Adipocyte (in vitro differentiated cells): ENCODE measurements around the gene EML4.
"Not testable (repeated sequence)": the region's sequence is repeated elsewhere in the genome, so short reads cannot be mapped to it uniquely, and the experiment has no call there.

Source experiments
- DNase-seq: peaks from one replicate; pipeline ENCODE4 v3.0.0-alpha.2; 2015; ENCODE audit warnings: low read depth
- H3K27me3 ChIP-seq: replicated peaks from 2 replicates; pipeline ENCODE4 v1.7.0; 2013; ENCODE audit warnings: mild to moderate bottlenecking, low read length, moderate library complexity; ENCODE audit not compliant: control insufficient read depth, insufficient read depth
- H3K36me3 ChIP-seq: 2 replicates; pipeline ENCODE4 v1.7.0; 2013; ENCODE audit warnings: low read length, mild to moderate bottlenecking, moderate library complexity; ENCODE audit not compliant: control insufficient read depth, insufficient read depth, severe bottlenecking
- H3K4me1 ChIP-seq: 2 replicates; pipeline ENCODE4 v1.7.0; 2013; ENCODE audit warnings: mild to moderate bottlenecking, low read length, moderate library complexity; ENCODE audit not compliant: control insufficient read depth, insufficient read depth
- H3K4me3 ChIP-seq: 2 replicates; pipeline ENCODE4 v1.7.0; 2013; ENCODE audit warnings: mild to moderate bottlenecking, low read length, moderate library complexity
- H3K9ac ChIP-seq: 2 replicates; pipeline ENCODE4 v1.7.0; 2013; ENCODE audit warnings: mild to moderate bottlenecking, low read length, moderate library complexity
- H3K9me3 ChIP-seq: 2 replicates; pipeline ENCODE4 v1.7.0; 2013; ENCODE audit warnings: mild to moderate bottlenecking, low read length, moderate library complexity; ENCODE audit not compliant: control insufficient read depth

The EML4 gene

DNA sequence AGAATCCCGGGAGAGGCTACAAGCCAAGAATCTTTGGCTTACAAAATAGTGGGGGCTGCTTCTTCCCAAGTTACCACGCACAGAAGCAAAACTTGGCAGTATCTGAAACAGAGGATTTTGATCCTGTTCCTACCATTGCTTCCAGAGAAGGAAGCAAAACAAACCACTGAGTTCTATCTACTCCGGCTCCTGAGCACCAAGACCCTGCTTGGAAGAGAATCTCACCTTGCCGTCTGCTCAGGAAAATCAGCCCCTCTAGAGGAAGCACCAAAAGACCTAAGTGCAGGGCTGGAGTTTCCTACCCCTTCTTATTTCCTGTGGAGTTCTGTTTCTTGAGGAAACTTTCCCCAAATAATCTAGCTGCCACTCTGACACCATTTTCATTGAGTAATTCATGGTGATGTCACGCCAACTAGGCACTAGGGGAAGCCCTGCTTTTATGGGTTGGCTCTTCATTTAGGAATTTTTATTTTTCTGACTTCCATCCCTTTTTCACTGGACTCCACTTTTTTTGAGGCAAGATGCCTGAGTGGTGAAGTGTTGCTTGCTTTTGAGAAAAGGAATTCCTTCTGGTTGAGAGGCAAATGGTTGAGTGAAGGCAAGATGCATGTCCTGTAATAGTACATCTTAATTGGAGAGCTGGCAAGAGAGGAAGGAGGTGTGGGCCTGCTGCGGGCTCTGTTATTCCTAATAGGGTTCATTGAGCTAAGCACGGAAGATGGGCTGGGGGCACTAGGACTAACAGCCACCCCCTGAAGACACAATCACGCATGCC is 36.8 kb upstream of the EML4 start:
- H3K27me3 ChIP-seq = no peaks in the 10 kb centered on the region
- no peaks in the 10 kb centered on the region for H3K36me3 ChIP-seq
- peak overlapping the region; percentile 70 for H3K4me3 ChIP-seq
- peak overlapping the region; percentile 78 for H3K9ac ChIP-seq
- peaks cover 33% of the 10 kb centered on the region for H3K4me1 ChIP-seq
- no peaks in the 10 kb centered on the region for H3K9me3 ChIP-seq
- DNase-seq = peak; percentile 91

- no peaks in the 10 kb centered on the region for H3K36me3 ChIP-seq
- DNase-seq = peak; percentile 97
- H3K27me3 ChIP-seq = no peaks in the 10 kb centered on the region
- H3K4me1 ChIP-seq = peaks cover 34% of the 10 kb centered on the region
- H3K4me3 ChIP-seq = peak overlapping the region; percentile 70
- H3K9me3 ChIP-seq = no peaks in the 10 kb centered on the region
- H3K9ac ChIP-seq = peak overlapping the region; percentile 78
These were observed 36.0 kb upstream of the EML4 start for GRCh38 chr2:42132966-42133641.

DNA sequence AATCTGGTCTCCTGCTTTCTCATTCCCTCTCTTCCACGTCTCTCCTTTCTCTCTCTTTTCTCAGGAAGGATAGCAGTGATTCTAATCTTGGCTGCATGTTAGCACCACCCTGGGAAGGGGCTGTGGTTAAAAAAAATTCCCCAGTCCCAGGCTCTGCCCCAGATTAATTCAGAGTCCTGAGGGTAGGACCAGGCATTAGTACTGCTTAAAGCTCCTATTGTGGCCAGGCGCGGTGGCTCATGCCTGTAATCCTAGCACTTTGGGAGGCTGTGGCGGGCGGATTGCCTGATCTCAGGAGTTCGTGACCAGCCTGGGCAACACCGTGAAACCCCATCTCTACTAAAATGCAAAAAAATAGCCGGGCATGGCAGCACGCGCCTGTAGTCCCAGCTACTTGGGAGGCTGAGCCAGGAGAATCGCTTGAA is 35.4 kb upstream of the EML4 start:
- Histone ChIP-seq H3K4me1 (peaks cover 39% of the 10 kb centered on the region), H3K36me3 (no peaks in the 10 kb centered on the region), H3K27me3 (no peaks in the 10 kb centered on the region), H3K9ac (no peak overlapping the region), H3K9me3 (no peaks in the 10 kb centered on the region), H3K4me3 (no peak overlapping the region)
- DNase-seq = no peak

GRCh38 chr2:42134401-42134932 is 34.7 kb upstream of the EML4 start:
- not testable (repeated sequence) for H3K9me3 ChIP-seq

DNA sequence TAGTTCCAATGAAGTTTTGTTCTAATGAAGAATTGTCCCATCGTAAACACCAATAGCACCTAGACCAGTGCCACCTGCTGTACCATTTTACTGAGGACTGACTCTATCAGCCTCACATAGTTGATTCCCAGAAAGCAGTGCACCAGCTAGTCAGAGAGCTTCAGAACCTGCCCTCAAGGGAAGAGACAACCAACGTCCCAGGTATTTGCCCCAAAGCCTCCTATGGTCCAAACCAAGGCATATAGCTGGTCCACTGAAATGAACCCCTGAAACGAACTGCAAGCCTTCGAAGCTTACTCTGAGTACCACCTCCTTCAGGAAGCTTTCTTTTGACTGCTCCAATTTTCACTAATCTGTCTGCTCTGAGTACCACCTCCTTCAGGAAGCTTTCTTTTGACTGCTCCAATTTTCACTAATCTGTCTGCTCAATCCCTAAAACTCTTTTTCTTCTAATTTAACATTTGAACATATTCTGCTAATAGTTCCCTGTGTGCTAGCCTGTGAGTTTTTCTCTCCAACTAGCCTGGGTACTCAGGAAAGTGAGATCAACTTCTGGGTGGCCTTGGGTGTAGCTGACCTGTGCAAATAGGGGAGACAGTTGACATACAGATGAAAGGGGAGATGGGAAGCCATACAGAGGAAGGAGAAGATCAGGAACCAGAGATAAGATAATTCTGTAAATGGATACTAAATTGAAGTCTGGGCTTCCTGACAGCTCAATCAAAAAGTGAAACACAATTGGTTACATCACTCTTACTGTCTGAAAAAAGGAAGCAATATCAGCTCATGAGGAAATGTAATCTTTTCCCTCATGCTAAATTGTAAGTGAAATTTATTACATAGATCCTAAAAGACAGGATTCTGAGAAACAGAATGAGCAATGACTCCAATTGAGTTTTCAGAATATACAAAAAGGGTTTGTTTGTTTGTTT is 33.5 kb upstream of the EML4 start:
- Histone ChIP-seq H3K27me3 (no peaks in the 10 kb centered on the region), H3K9ac (no peak overlapping the region), H3K4me3 (no peak overlapping the region), H3K36me3 (no peaks in the 10 kb centered on the region), H3K4me1 (peaks cover 43% of the 10 kb centered on the region), H3K9me3 (no peaks in the 10 kb centered on the region)
- DNase-seq = no peak

More at GRCh38 chr2:42134401-42134932, 34.7 kb upstream of the EML4 start:
- not testable (repeated sequence) for DNase-seq, H3K9ac ChIP-seq, H3K4me3 ChIP-seq, H3K36me3 ChIP-seq, H3K27me3 ChIP-seq
- H3K4me1 ChIP-seq = peaks cover 41% of the 10 kb centered on the region

DNA sequence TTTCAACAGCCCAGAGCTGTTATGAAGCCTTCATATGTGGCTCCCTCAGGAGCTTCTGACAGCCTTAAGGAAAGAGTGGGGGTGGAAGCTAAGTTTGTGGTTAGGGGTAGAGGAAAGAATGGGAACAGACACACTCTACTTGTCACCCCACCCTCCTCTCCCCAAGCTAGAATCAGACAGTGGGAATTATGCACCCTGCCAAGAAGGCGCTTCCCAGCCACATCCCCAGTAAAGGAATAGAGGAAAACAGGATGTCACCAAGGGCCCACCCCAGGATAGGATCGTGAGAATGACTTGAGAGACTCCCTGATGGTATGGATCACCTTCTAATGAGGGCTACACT is 32.4 kb upstream of the EML4 start:
- Histone ChIP-seq H3K9ac (no peak overlapping the region), H3K9me3 (no peaks in the 10 kb centered on the region), H3K4me1 (peaks cover 47% of the 10 kb centered on the region), H3K27me3 (no peaks in the 10 kb centered on the region), H3K36me3 (no peaks in the 10 kb centered on the region), H3K4me3 (no peak overlapping the region)
- DNase-seq = no peak

- no peak overlapping the region for H3K4me3 ChIP-seq
- DNase-seq = no peak
- no peak overlapping the region for H3K9ac ChIP-seq
- no peaks in the 10 kb centered on the region for H3K36me3 ChIP-seq
- peaks cover 47% of the 10 kb centered on the region for H3K4me1 ChIP-seq
- H3K9me3 ChIP-seq = no peaks in the 10 kb centered on the region
- H3K27me3 ChIP-seq = no peaks in the 10 kb centered on the region
These were observed 31.9 kb upstream of the EML4 start for GRCh38 chr2:42137125-42137841.

DNA sequence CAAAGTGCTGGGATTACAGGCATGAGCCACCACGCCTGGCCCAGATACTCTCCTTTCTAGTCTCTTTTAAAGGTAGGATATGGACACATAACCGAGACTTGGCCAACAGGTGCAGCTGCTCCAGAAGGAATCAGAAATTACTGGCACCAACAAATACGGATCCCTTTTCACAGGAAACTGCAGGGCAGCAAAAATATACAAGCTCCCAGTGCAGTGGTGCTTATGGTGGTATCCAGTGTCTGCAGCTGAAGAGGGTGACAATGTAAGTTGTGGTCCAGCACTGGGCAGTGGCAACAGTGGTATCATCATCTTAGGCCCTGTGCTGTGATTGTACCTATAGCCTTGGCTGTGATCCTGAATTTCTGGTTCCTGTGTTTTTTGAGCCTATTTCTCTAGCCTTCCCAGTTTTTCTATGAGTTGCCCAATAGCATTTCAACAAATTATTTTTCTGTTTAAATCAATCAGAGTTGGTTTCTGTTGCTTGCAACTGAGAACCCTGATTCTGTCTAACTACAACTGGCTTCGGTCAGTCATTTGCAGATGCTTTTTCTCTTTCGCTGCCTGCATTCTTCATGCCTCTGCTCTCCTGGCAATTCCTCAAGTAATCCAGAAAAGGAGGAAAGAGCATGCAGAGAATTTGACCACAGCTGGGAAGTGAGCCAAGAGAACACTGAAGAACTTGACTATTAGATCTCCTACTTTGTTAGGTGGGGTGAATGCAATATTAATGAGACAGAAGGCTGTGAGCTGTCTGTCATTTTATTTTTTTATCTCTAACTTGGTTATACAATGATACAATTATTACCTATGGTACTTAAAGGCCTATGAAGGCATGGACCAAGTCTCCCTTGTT is 30.8 kb upstream of the EML4 start:
- no peak overlapping the region for H3K4me3 ChIP-seq
- peak; percentile 94 for DNase-seq
- H3K9me3 ChIP-seq = no peaks in the 10 kb centered on the region
- H3K4me1 ChIP-seq = peaks cover 45% of the 10 kb centered on the region
- H3K27me3 ChIP-seq = no peaks in the 10 kb centered on the region
- H3K36me3 ChIP-seq = no peaks in the 10 kb centered on the region
- no peak overlapping the region for H3K9ac ChIP-seq

DNA sequence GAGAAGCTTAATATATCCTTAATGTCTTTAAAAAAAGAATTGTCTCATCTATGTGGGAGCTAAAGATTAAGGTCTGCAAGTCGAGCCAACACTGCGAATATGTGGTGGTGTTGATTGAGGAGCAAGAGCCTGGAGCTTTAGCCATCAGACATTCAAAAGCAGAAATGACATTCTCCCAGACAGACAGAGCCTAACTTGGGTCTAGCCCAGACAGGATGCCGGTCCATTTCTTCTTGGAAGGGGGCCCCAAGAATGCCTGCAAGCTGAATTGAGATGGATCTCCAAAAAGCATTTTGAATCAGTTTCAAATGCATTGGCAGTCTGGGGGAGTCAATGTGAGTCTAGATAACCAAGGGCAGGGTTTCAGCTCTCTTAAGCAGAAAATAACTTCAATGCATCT is 30.1 kb upstream of the EML4 start:
- H3K4me1 ChIP-seq = peaks cover 41% of the 10 kb centered on the region
- no peak overlapping the region for H3K9ac ChIP-seq
- no peaks in the 10 kb centered on the region for H3K27me3 ChIP-seq
- no peaks in the 10 kb centered on the region for H3K36me3 ChIP-seq
- no peaks in the 10 kb centered on the region for H3K9me3 ChIP-seq
- peak; percentile 29 for DNase-seq
- no peak overlapping the region for H3K4me3 ChIP-seq

DNA sequence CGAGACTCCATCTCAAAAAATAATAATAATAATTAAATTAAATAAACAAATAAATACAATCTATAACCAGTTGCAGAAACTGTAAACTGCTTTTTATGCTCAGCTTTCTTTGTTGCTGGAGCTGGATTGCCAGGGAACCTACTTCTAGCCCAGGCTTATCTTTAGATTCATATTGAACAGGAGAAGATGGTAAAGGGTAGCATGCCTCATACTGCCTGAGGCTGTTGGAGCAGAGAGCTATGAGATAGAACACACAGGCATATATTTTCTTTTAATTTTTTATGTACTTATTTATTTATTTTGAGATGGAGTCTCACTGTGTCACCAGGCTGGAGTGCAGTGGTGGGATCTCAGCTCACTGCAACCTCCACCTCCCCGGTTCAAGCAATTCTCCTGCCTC is 28.7 kb upstream of the EML4 start:
- no peak for DNase-seq
- no peak overlapping the region for H3K9ac ChIP-seq
- H3K27me3 ChIP-seq = no peaks in the 10 kb centered on the region
- H3K36me3 ChIP-seq = no peaks in the 10 kb centered on the region
- peaks cover 41% of the 10 kb centered on the region for H3K4me1 ChIP-seq
- H3K9me3 ChIP-seq = no peaks in the 10 kb centered on the region
- H3K4me3 ChIP-seq = no peak overlapping the region
